ENCODE data around the gene ZC3HAV1L.
"Not testable (repeated sequence)": the region's sequence is repeated elsewhere in the genome, so short reads cannot be mapped to it uniquely, and the experiment has no call there.

Gene ZC3HAV1L

DNA sequence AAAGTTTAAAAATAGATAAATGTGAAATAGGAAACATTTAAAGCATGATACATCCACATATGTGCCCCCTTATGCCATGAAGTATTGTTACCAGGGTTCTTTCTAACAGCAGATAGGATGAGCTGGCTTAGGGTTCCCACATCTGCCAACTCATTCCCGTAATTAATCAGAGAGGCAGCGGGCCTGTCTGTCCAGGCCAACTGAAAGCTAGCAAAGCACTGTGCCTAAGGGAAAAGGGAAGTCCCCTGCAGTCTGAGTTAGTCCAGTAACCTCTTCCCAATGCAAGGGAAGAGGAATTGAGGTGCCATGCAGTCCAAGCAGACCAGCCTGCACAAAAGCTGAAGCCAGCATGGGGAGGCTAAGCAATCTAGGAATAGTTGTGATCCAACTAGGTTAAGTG is 18.3 kb upstream of the ZC3HAV1L start:
- no peak for DNase-seq (ENCODE audit: low read depth)

- no peak for DNase-seq (ENCODE audit: low read depth)
Observed at GRCh38 chr7:139051655-139052054, 15.8 kb upstream of the ZC3HAV1L start.

DNA sequence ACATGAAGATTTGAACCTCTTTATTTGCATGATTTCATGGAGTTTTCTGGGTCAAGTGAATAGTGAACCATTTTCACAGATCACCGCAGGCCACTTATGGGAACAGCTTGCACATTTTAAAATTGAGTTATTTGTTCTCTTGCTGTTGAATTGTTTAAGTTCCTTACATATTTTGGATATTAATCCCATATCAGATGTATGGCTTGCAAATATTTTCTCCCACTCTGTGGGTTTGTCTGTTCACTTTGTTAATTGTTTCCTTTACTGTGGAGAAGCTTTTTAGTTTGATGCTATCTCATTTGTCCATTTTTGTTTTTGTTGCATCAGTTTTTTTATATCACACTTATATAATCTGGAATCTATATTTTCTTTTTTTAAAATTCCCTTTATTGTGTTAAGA is 14.1 kb upstream of the ZC3HAV1L start:
- no peak for DNase-seq (ENCODE audit: low read depth)

DNA sequence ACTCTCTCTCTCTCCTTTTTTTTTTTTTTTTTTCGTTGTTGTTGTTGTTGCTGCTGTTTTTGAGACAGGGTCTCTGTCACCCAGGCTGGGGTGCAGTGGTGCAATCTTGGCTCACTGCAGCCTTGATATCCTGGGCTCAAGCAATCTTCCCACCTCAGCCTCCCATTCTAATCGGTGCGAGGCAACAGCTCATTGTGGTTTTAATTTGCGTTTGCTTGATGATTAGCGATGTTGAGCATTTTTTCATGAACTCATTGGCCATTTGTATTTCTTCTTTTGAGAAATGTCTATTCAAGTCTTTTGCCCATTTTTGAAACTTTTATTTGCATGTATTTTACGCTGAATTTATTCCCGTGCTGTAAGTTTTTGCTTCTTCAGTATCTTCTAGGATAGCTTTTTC is 13.3 kb upstream of the ZC3HAV1L start:
- DNase-seq (ENCODE audit: low read depth), result no peak

- DNase-seq (ENCODE audit: low read depth), result no peak
Observed at GRCh38 chr7:139047970-139048369, 12.1 kb upstream of the ZC3HAV1L start.

GRCh38 chr7:139046143-139046542 is 10.3 kb upstream of the ZC3HAV1L start:
- no peak for DNase-seq (ENCODE audit: low read depth)

- DNase-seq (ENCODE audit: low read depth), result no peak
Observed at GRCh38 chr7:139044813-139045794, 9.3 kb upstream of the ZC3HAV1L start.

DNA sequence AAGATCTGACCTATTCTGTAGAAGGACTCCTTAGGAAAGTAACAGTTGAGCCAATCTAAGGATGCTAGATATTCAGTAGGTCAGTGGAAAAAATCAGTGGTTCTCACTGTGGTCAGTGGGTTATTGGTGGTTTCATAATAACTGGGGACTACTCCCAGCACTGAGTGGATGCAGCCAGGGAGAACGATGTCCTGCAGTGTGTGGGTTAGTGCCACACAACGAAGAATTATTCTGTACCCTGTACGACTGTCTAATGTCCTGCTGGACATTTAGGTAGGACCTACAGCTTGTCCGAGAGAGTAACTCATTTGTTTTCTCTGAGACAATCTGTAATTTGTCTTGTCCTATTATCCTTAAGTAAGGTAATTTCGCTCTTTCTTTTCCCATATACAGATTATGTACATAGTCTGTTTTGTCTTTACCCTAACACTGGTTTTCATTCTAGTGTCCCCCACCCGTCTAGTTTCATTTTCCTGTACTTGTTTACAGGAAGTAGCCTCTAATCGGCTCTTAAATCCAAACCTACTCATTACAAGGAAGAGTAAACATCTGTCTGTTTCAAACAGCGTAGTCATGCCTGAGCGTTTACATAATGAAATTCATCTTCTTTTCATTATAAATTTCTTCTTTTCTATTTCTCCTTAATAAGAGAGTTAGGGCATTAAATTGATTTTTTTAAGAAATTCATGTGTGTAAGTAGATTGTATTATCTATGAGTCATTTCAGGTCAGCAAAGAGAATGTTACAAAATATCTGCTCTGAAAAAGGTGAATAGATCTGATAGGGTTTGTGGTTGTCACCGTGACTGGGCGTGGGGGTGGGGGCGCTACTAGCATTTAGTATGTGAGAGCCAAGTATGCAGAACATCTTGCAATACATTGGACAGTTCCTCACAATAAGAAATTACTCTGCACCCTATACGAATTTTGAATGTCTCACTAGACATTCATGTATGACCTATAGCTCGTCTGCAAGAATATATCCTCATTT is 8.3 kb upstream of the ZC3HAV1L start:
- no peak for DNase-seq (ENCODE audit: low read depth)

- no peak for DNase-seq (ENCODE audit: low read depth)
Observed at GRCh38 chr7:139041378-139042085, 5.7 kb upstream of the ZC3HAV1L start.

DNA sequence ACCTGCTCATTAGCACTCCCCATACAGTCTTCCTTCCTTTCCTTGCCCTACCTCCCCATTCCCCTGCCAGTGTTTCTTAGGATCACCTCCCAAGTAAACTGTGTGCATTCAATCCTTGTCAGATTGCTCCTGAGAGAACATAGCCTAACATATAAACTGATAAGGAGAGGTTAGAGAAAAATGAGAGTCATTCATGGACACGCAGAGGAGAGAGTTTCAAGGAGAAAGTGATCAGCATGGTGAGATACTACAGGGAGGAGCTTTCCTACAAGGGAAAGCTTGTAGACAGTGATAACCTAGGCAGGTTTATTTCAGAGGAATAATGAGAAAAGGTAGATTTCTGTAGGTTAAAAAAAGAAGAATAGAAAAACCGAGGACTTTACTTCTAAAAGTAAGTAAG is 2.8 kb upstream of the ZC3HAV1L start:
- no peak for DNase-seq (ENCODE audit: low read depth)

GRCh38 chr7:139036901-139037300 is 1.1 kb upstream of the ZC3HAV1L start:
- DNase-seq (ENCODE audit: low read depth), result no peak

GRCh38 chr7:139034855-139035585 is 822 bp downstream of the ZC3HAV1L start:
- no peak for DNase-seq (ENCODE audit: low read depth)

GRCh38 chr7:139034336-139034735 is 1.5 kb downstream of the ZC3HAV1L start:
- DNase-seq (ENCODE audit: low read depth), result no peak

- no peak for DNase-seq (ENCODE audit: low read depth)
Observed at GRCh38 chr7:139033346-139034114, 2.3 kb downstream of the ZC3HAV1L start.

GRCh38 chr7:139032473-139032872 is 3.4 kb downstream of the ZC3HAV1L start:
- DNase-seq (ENCODE audit: low read depth), result no peak

DNA sequence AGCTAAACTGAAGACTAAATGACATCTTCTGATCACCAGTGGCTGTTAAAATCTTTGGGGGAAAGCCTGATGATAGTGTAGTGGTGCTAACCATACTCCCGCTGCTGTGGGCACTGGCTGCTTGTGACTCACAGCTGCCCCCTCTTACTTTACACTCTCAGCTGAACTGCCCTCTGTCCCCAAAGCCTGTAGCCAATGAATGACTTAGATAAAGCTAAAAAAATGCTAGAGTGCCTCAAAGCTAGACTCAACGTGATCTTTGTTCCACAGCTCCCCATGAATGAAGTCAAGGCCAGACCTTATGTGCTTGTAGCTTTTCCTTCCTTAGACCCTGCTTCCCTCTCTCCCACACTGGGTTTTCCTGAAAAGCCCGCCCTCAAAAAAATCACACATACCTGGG is 6.5 kb downstream of the ZC3HAV1L start:
- DNase-seq (ENCODE audit: low read depth), result no peak

- no peak for DNase-seq (ENCODE audit: low read depth)
Observed at GRCh38 chr7:139026551-139026950, 9.3 kb downstream of the ZC3HAV1L start.

DNA sequence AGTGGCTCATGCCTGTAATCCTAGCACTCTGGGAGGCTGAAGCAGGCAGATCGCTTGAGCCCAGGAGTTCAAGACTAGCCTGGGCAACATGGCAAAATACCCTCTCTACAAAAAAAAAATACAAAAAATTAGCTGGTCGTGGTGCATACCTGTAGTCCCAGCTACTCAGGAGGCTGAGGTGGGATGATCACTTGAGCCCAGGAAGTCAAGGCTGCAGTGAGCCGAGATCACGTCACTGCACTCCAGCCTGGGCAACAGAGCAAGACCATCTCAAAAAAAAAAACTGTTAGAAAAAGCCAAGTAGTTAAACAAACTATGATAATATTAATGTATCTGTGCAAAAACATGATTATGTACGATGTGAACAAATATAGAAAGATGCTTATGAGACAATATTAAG is 10.0 kb downstream of the ZC3HAV1L start:
- DNase-seq (ENCODE audit: low read depth), result not testable (repeated sequence)

DNA sequence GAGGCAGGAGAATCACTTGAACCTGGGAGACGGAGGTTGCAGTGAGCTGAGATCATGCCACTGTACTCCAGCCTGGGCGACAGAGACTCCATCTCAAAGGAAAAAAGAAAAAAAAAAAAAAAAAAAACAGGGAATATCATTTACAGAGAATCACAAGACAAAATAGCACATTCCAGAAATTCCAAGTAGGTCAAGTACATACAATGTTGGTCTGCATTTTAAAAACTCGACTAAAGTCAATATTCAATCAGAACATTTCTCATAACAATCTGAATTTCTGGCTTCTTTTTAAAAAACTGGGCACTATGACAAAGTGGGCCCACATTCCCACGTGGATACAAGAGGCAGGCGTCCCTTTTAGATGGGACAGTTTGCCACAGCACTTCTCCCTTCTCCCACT is 12.8 kb downstream of the ZC3HAV1L start:
- no peak for DNase-seq (ENCODE audit: low read depth)

GRCh38 chr7:139022286-139022685 is 13.6 kb downstream of the ZC3HAV1L start:
- DNase-seq (ENCODE audit: low read depth), result no peak

DNA sequence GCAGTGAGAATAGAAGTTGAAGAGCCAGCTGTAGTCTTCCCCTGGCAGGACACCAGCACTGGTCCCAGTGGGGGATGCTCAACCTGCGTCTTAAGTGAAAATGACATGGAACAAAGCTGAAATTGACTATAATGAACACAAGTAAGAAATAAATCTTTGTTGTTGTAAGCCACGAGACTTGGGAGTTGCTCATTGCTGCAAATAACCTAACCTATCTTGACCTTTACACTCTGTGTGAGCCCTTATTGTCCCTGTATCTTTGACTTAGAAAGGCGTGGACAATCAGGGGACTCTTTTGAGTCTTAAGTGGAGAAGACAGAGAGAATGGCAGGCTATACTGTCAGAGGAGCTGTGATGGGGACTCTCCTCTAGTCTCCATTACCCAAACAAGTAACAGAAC is 16.9 kb downstream of the ZC3HAV1L start:
- DNase-seq (ENCODE audit: low read depth), result no peak
